ENCODE data around the gene RNF152.

Gene RNF152

DNA sequence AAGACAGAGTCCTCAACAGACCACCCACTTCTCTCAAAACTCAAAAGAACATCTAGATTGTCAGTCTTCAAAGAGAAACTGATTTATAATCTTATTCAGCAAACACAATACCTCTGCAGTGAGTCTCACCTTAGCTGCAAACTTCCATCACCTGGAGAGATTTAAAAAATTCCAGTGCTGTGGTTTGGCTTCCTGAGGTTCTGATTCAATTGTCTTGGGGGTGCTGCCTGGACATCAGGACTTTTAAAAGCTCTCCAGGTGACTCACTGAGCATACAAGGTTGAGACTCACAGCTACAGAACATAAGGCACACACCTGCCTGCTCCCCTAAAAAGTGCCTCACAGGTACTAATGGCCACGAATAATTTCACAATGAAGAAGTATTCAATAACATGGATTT, 40.3 kb downstream of the RNF152 start:
- DNase-seq: no peak

DNA sequence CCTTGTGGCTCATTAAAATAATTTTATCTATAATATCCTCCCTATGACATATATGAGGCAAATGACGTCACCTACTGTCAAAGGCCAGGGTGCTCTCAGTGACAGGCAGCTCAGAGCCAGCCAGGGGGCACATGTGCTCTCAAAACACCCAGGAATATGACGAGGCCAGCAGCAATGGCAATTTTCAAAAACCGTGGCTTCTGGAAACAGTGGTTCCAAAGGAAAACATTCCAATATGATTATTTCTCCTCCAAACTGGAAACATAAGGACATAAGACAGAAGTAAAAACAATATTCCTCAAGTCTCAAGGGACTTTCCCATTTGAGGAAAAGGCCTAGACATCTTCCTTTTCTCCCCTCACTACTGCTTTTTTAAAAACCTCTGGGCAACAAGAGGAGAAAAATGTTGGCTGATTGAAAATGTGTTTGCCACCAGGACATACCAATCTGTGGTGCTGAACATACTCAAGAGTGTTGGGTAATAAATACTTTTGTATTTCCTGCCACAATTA, 40.8 kb downstream of the RNF152 start:
- no peak for DNase-seq

DNA sequence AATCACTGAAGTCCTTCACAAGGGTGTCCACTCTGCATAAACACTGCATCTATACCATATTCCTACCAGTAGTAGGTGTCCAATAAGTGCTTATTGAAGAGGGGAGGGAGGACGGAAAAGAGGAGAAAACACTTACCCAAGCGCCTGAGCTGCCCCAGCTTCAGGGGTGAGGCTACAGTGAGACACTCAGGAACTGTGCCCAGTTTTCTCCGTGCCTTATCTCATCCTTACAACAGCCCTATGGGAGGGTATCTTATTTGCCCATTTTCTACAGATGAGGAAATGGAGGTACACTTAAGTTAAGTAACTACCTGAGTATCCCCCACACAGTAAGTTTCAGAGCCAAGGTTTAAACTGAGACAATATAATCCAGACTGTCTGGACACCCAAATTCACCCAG, 41.5 kb downstream of the RNF152 start:
- no peak for DNase-seq

DNA sequence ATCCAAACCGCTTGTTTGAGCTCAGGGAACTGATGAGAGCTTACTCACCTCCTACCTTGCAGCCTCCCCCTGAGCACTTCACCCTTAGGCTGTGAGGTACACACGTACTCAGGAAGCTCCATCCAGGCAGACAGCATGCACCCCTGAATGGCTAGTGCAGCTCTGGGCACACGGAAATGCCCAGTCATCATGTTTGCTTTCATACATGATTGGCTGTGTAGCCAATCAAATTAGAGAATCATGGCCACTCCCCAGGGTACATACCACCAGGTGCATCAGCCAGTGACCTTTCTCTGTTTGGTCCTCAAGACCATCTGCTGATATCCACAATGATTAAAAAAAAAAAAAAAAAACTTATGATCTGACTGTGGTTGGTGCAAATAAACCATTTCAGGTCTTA, 42.1 kb downstream of the RNF152 start:
- no peak for DNase-seq

DNA sequence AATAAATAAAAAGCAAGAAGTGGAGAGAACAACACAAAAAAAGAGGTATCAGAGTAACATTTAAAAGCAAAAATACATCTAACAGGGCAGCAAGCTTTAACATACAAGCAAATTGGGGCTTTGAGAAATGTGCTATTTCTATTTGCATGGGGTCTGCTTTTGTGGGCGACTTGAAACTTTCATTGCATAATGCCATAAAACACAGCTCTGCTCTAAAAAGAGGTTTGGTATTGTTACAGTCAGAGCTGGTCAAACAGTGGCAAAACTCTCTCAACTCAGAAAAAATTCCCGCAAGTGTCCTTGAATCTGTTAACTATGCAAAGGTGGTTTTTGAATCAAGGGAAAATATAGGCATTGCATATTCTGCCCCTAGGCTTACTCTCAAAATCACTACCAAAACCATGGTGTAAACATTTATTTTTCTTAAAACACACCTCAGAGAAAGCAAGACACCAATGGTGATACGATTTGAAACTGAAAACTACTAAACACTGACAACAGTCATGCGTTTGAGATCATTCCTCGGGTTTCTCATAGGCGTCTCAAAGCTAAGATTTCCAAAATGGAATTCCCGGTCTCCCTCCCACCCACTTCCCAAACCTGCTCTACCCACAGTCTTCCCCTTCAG, 45.5 kb downstream of the RNF152 start:
- DNase-seq: no peak

DNA sequence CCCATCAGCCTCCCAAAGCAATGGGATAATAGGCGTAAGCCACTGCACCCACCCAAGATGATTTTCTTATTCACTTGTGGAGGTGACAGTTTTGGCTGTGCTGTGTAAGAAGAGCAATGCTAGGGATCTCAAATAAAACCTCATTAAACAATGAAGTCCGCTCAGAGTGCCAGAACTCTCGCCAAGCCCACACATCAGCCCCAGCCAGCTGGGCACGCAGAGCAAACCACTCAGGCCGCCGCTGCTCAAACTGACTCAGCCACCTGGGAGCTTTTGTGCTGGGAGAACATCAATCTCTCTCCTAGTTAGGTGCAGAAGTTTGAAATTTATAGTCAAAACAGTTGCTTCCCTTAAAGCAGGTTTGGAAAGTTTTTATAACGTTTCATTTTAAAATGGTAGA, 47.6 kb downstream of the RNF152 start:
- no peak for DNase-seq

DNA sequence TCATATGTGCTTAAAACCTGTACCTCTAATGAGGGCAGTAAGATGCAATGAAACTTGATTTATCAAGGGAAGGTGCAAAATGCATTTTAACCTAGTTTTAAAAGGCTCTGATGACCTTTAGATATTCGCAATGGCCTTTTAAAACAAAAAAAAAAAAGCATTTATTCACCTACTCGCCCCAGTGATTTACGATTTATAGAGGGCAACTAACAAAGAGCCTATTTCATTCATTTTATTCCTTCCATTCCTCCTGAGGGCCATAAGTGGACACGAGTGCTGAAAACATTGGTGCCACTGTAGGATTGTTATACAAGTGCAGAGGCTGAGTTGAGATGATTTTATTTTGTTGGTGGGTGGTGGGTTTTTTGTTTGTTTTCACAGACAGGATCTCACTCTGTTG, 48.1 kb downstream of the RNF152 start:
- DNase-seq: no peak

DNA sequence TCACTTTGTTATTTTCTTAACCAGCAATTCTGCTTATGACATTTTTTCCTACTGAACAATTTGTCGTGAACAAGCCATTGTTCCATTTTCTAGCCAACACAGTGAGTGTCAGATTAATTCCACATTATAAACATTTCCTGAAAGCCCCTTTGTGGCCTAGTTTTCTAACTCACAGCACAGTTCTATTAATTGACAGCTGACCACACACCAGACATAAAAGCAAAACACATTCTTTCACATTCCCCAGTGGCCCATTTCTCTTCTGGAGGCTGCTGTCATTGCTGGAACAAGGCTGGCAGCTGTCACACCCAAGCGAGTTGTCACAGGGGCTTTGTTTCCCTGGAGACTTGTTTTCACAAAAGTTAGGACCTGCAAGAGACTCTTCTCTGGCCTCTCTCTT, 50.7 kb downstream of the RNF152 start:
- DNase-seq: no peak

DNA sequence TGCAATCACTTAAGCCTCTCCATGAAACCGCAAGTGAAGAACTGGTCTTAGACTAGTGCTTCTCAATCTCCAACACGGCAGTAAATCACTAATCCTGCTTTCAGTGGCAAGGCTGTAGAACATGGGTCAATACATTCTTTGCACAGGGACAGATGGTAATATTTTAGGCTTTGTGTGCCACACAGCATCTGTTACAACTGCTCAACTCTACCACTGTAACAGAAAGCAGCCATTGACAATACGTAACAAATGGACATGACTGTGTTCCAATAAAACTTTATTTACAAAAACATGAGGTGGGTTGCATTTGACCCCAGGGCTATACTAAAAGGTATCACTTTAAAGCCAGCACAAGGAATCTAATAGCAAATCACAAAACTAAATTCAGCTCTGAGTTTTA, 51.1 kb downstream of the RNF152 start:
- no peak for DNase-seq

DNA sequence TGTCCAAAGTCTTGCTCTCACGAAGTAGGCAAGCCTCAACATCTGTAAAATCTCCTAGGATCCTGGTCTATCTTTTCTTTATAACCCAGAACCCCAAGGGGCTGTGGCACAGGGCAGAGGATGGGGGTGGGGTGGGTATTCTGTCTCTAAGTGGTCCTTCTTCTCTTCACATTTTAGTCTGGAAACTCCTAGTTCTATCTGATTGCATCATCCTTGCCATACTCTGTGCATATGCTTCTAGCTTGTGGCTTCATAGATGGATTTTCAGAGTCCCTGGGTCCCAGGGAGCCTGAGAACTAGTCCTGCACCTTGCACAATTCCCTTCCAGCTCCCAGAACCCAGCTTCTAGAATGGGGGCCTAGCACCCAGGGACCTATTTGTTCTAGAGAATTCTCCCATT, 52.5 kb downstream of the RNF152 start:
- DNase-seq: no peak

DNA sequence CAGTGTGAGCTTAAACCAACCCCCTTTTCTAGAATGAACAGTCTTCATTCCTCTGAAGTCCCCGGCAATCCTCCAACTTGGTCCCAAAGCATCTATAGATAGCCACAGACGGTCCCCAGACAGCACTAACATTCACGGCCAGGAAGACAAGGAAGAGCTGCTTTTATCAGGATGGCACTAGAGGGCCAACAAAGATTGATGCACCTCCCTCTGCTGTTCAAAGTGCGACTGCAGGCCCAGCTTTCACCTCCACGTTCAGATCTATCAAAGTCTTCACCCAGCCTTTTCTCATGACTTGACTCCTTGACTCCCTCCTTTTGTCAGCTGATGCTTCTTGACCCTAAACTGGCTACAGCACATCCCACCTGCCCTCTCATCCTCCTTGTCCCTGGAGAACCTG, 54.3 kb downstream of the RNF152 start:
- no peak for DNase-seq

DNA sequence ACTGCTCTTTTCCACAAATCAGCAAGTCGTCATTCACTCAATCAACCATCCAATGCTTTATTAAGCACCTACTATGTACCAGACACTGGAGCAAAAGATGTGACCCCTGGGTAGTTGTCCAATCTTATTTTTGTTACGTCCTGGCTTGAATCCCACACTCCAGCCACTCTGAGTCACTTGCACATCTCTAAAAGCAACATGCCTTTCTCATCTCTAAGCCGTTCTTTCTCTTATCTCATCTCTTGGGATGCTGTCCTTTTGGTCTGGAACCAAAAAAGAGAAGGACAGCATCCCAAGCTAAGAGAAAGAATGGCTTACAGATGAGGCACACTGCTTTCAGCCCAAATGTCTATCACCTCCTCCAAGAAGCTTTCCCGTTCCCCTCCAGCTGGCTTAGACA, 58.8 kb downstream of the RNF152 start:
- DNase-seq: no peak

DNA sequence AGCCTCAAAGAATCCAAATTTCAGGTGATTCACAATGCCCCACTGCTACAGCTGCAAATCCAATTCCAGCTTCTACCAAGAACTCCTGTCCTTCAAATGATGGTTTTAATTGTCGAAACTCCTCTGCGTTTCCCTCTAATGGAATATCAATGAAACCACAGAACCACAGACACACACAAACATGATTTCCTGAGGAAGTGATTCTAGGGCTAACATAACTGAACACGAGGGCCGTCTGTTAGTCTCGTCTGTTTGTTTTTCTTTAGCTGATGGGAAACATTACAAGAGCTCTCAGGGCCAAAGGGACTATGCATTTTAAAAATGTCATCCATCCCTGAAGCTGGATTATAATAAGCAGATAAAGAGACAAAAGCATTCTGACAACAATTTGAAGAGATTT, 59.4 kb downstream of the RNF152 start:
- DNase-seq: no peak

DNA sequence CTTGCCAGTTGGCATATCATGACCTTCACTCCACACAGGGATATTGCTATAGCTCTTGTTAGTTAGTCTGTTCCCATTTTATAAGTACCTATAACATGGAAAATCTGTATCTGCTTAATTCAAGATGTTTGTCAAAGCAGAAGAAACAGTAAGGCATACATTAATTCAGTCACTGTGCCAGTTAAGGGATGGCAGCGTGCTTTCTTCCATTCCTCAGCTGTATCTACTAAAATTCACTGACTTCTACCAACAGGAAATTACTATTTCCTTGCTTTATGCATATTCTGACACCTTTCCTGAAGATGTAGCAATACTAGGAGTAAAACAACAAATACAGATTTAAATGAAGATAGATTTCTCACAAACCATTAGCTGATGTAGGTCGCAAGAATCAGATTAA, 59.9 kb downstream of the RNF152 start:
- no peak for DNase-seq

DNA sequence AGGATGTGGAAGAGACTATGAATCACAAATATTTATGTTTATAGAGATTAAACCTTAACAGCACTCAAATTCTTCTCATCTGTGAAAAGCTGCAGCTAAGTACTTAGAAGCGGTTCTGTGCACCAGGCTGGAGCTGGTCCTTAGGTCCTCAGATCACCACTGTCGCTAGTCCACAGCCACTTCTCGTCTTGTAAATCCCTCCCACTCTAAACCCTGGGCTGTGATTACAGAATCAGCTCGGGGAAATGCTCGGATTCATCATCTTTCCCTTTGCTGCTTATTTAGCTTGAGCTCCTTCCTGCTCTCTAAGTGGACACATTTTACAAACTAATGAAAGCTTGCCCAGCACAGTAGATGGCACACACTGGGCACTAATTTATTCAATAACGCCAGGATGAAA, 61.7 kb downstream of the RNF152 start:
- no peak for DNase-seq

DNA sequence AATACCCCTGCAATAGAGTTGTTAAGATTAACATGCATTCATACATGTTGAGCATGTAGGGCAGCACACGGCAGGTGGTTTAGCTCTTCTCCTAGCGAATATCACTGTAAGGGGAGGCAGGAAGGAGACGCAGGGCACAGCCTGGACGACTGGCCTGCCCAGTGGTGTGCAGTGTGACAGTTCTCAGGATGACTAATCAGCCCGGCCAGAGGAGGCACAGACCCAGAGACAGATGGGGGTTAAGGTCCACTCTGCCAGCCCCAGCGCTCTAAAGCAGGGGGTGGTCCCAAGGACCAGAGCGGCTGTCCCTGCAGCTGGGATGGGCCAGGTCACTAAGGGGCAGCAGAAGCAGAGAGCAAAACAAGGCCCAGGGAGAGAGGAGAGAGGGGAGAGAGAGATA, 63.7 kb downstream of the RNF152 start:
- DNase-seq: no peak

DNA sequence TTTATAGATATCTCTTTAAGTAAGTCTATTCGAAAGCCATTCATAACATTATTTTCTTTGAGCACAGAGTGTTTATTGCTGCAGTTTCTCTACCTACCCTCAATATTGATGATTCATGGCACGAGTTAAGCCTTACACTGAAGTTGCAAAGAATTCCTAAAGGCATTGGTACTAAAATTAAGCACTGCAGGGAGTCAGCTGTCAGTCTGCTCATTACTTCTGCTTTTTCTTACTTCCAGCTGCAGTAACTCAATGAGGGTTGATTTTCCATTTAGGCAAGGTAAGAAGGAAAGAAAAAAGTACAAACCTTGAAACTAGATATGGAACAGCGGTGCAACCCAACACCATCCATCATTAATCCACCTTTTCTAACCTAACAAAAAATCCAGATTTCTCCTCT, 65.2 kb downstream of the RNF152 start:
- no peak for DNase-seq

DNA sequence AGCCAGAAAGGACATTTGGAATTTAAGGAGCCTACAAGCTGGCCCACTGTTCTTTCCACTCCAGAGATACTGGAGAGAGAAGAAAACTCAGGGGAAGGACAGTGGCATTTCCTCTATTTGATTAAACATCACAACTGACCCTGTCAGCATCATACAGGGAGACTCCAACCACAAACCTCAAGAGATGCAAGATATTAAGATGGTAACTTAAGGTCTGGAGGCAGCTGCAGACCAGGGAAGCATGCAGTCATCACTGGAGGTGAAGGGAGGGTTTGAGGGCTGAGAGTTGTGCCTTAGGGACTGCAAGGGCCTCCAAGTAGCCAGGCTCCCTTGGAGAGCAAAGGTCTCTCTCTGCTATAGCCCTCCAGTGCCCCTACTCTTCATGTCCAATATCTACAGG, 67.4 kb downstream of the RNF152 start:
- no peak for DNase-seq

DNA sequence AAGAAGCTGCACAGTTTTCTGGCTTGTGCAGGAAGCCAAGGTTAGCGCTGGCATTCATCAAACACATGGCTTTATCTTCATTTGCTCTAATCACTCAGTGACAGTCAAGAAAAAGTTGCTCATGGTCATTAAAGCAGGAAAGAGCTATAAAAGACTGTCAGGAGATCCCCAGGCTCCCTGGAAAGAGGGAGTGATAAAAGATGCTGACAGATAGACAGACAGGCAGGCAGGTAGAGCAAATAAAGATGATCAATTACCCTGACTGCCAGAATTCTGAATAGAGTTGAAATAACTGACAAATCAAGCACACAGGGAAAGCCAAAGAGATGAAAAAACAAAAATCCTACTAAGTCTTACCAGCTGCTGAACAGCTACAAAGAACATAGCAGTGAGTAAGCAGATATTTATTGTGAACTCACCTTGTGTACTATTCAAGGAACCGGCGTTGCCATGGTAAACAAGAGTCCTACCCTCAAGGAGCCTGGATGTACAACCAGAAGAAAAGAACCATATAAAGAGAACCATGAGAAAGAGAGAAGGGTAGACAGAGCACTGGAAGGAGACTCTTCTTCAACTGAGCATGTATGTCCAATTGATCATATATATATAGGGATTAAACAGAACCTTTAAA, 68.0 kb downstream of the RNF152 start:
- DNase-seq: no peak

DNA sequence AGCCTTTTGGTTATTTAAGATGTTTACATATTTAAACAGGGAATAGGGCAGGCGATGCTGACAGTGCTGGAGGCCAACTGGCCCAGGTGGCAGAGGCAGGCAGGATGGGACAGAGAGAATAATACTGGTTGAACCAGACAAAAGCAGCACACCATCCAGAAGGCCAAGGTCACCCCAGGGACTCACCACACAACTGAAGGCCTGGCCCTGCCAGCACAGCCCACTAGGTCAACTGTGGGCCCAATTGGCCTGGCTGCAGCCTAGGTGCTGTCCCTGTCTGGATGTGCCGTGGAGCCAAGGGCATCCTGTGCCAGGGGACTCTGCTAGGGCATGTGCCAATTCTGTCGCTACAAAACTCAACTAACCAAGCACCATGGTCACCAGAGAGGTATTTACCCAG, 69.2 kb downstream of the RNF152 start:
- no peak for DNase-seq

DNA sequence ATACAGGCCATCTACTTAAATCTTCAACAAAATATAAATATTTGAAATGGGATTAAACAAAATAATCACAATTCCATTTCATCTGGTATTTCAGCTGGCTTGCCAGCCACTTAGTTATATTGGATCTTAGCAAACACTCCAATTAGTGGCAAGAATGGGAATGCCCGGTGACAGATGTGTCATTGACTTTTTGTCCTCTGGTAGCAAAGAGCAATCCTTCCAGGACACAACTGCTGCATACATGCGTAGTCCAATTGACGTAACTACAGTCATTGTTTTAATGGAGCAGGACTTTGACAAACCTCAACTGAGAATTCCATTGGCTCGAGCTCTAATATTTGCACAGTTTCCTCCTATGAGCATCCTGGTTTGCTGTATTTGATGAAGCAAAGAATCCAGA, 69.9 kb downstream of the RNF152 start:
- no peak for DNase-seq

DNA sequence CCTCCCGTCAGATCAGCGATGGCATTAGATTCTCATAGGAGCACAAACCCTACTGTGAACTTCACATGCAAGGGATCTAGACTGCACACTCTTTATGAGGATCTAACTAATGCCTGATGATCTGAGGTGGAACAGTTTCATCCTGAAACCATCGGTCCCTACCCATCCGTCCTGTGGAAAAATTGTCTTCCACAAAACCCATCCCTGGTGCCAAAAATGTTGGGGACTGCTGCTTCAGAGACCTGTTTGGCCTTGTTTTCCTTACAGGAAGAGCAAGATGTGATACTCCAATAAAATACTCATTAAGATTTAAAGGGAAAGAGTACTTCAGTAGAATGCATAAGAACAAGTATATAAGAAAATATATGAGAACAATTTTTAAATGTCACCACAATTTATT, 71.1 kb downstream of the RNF152 start:
- no peak for DNase-seq

DNA sequence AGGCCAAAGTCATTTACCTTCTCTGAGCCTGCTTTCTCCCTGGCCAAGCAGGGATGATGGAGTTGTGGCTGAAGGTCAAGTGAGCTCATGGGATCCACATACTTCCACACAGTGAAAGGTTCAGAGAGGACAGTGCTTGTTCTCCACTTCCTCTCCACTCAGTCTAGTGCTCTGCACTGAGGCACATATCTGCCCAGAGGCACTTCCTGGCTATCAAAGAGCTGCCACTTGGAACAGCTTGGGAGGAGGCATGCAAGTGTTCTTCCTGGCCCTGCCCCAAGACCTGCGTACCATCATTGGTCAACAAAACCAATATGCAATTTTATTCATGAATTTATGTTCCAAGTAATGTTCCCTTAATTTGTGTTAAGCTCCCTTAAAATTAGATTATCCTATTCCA, 71.9 kb downstream of the RNF152 start:
- DNase-seq: no peak

DNA sequence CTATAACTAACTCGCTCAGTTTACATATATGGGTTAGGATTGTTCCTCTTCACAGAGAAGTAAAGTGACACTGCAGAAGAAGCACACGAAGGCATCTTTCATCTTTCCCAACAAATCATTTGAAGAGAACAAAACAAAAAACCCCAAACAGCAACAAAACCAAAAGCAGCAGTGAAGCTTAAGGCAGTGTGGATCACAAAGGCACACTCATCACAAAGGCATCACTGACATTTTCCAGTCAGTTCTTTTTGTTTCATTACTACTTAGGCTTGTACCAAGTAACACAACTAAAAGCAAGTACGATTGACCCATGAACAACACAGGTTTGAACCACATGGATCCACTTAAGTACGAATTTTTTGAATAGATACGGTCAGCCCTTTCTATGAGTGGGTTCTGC, 75.7 kb downstream of the RNF152 start:
- DNase-seq: no peak

DNA sequence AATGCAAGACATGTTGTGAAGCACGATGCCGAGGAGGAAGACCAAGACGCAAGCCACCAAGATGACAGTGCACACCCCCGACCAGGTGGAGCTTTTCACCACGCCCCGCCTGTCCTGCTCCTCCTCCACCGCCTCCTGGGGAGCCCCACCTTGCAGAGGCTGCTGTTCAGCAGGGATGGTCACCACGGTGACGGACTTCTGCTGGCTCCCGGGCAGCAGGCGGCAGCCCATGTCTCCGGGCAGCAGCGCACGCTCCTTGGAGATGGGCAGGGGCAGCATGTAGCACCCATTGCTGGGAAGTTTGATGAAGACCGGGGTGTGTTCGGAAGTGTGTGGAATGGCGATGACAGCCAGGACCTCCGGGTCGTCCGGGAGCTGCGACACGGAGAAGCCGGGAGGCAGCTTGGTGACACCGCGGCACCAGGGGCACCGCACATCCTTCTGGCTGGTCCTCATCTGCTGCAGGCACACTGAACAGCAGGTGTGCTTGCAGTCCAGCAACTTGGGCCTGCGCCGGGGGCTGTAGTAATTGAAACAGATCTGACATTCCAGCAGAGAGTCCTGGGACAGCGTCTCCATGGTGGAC, 76.8 kb downstream of the RNF152 start:
- no peak for DNase-seq
